Uterine smooth muscle cell (primary cell): ENCODE measurements around the gene CCDC120. TPM values are rescaled to one million over a fixed set of nuclear protein-coding genes. Genes with fewer than 3 reads are reported as not detected.

ENCODE experiments used
- total RNA-seq: library from RNA; depleted of rRNA; stranded (reverse); fragments of >200 nt; gene quantifications from 2 replicates; pipeline ENCODE4 v1.2.3, GENCODE V29; 2014

Gene CCDC120, protein sequence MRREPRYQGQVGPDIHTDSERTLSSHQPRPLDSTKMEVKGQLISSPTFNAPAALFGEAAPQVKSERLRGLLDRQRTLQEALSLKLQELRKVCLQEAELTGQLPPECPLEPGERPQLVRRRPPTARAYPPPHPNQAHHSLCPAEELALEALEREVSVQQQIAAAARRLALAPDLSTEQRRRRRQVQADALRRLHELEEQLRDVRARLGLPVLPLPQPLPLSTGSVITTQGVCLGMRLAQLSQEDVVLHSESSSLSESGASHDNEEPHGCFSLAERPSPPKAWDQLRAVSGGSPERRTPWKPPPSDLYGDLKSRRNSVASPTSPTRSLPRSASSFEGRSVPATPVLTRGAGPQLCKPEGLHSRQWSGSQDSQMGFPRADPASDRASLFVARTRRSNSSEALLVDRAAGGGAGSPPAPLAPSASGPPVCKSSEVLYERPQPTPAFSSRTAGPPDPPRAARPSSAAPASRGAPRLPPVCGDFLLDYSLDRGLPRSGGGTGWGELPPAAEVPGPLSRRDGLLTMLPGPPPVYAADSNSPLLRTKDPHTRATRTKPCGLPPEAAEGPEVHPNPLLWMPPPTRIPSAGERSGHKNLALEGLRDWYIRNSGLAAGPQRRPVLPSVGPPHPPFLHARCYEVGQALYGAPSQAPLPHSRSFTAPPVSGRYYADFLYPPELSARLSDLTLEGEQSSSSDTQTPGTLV
- total RNA-seq: 0.11 and 0.37 TPM in 2 replicates

GRCh38 chrX:49058794-49059193 is at the start of gene CCDC120:
Gene CCDC120, plus strand, starts transcription at chrX:49058999. Its CDS starts 3,043 bp downstream, at chrX:49062042.

GRCh38 chrX:49043220-49043986 is 15.4 kb upstream of the CCDC120 start, which contains the start of gene TFE3:
Gene TFE3, minus strand, starts transcription at chrX:49043357. Its CDS starts 131 bp downstream, at chrX:49043226.

DNA sequence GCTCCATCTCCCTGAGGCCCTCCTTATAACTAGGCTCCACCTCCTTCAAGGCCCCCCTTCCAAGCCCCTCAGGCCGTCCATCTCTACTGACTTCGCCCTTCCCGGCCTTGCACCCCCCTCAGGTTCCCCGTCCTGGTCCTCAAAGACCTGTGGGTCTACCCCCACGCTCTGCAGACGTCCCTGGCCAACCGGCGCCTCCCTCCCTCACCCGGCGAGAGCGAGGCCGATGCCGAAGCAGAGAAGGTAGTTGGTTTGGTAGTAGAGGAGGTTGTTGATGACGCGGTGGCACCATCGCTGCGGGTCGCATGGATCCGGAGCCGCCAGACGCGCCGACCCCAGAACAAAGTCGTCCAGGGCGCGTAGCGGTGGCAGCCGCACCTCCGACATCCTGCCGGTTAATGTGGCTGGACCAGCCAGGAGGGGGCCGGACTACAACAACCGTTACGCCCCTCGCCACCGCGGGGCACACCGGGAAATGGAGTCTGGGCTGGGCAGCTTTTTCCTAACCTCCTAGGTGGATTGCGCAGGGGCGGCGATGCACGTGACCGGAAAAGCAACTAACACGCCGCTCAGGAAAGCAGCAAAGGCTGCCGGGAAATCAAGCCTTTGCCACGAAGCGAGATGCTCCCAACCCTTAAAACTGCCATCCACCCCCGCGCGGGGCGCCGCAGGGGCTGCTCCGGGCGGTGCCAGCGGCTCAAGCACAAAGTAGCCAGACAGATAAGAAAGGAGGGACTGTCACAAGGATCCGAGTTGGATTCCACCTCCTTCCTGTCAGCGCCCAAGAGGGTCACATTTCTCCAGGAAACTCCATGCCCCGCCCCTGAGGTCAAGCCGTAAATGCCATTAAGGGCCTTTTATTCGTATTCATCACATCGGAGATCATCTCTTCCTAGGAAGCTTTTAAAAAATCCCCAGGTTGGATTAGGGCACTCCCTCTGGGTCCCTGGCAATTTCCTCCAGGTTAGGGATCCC is 15.1 kb downstream of the CCDC120 start, which contains the start of gene PRAF2:
PRAF2 (minus strand) TSS at position 402 of the 975 bp plus-strand sequence; CDS start at position 387, 15 bp downstream.

DNA sequence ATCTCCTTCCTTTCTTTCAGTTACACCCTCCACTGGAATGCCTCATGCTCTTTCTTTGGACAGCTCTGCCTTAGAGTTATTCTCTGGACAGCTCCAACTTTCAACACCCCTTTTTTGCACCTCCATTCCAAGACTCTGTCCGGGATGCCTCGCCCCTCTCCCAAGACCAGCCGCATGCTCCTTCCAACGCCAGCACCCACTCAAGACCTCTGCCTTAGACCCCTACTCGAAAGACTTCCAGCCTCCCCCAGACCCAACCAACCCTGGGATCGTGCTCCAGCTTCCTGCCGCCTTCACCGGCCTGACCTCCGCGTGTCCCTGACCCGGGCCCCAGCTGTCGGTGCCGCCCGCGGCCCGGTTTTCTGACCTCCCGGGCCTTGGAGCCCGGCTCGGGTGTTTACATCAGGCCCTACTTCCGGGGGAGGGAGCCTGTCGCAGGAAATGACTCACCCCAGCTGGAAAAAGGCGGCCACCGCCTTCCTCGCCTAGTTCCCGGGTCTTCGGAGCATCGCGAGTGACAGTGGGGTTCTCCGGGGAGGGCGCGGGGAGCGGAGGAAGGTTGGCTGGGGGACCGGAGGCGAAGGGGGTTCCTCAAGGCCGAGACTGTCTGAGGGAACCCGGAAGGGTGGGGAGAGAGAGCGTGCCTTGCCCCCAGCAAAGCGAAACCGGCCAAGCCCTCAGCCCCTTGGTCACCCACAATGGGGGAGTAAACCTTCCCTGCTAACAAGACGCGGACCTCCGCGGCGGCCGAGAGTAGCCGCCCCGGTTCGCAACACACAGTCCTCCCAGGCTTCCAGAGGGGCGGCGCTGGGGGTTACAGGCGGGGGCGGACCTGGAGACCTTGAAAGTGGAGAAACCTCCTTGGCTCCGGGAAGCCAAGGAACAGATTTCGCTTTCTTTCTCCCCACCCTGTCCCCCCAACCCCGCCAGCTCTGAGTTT is 21.0 kb downstream of the CCDC120 start, which contains the start of gene WDR45:
WDR45 (minus strand) TSS at position 399 of the 940 bp plus-strand sequence. CDS start 1,792 bp downstream, outside the sequence.

Other genes with a start within 250 kb of the CCDC120 start
- gene ERAS, start 232.5 kb upstream of the CCDC120 start, total RNA-seq: not detected in 2 replicates
- gene PCSK1N, start 223.4 kb upstream of the CCDC120 start, total RNA-seq: 2.9 TPM in 1 of 2 replicates, not detected in the other
- 36.4 and 39.3 TPM in 2 replicates for gene TIMM17B, start 161.2 kb upstream of the CCDC120 start, total RNA-seq
- gene PQBP1, start 161.1 kb upstream of the CCDC120 start, total RNA-seq: 61.5 and 89.0 TPM in 2 replicates
- 13.9 and 14.6 TPM in 2 replicates for gene SLC35A2, start 147.4 kb upstream of the CCDC120 start, total RNA-seq
- gene PIM2, start 140.0 kb upstream of the CCDC120 start, total RNA-seq: 6.2 and 7.0 TPM in 2 replicates
- 37.0 and 40.7 TPM in 2 replicates for gene OTUD5, start 101.4 kb upstream of the CCDC120 start, total RNA-seq
- gene KCND1, start 87.2 kb upstream of the CCDC120 start, total RNA-seq: 0.33 and 1.2 TPM in 2 replicates
- 23.1 and 29.9 TPM in 2 replicates for gene GRIPAP1, start 56.7 kb upstream of the CCDC120 start, total RNA-seq
- 42.5 and 42.7 TPM in 2 replicates for gene TFE3, start 15.6 kb upstream of the CCDC120 start, total RNA-seq
- 6.6 and 9.1 TPM in 2 replicates for gene PRAF2, start 15.0 kb downstream of the CCDC120 start, total RNA-seq
- 30.1 and 39.6 TPM in 2 replicates for gene WDR45, start 20.9 kb downstream of the CCDC120 start, total RNA-seq
- 18.2 and 25.7 TPM in 2 replicates for gene GPKOW, start 64.7 kb downstream of the CCDC120 start, total RNA-seq
- 1.4 and 2.4 TPM in 2 replicates for gene MAGIX, start 103.8 kb downstream of the CCDC120 start, total RNA-seq
- 16.0 and 17.7 TPM in 2 replicates for gene PLP2, start 112.9 kb downstream of the CCDC120 start, total RNA-seq
- 5.3 and 5.9 TPM in 2 replicates for gene PRICKLE3, start 127.4 kb downstream of the CCDC120 start, total RNA-seq
- gene SYP, start 141.2 kb downstream of the CCDC120 start, total RNA-seq: 0.12 and 0.33 TPM in 2 replicates
- under 0.01 TPM in 1 of 2 replicates, not detected in the other for gene CACNA1F, start 174.3 kb downstream of the CCDC120 start, total RNA-seq
- gene CCDC22, start 176.5 kb downstream of the CCDC120 start, total RNA-seq: 8.7 and 10.5 TPM in 2 replicates
- not detected in 2 replicates for gene FOXP3, start 205.7 kb downstream of the CCDC120 start, total RNA-seq
- gene PPP1R3F, start 210.8 kb downstream of the CCDC120 start, total RNA-seq: 2.4 and 7.5 TPM in 2 replicates
- not detected in 2 replicates for gene GAGE10, start 244.6 kb downstream of the CCDC120 start, total RNA-seq